HepG2 (cell line): ENCODE data around the gene CCDC136. TPM values are rescaled to one million over a fixed set of nuclear protein-coding genes. Genes with fewer than 3 reads are reported as not detected.

ENCODE experiments used
- CREM ChIP-seq, 2 experiments: sonication (generic) in 1 of 2; formaldehyde crosslinking in 1 of 2; IDR thresholded peaks; 2 replicates each; pipeline versions ENCODE4 v1.4.0 to v1.6.1; 2016 to 2020; ENCODE audit warnings: antibody characterized with exemption in 1 of 2, mild to moderate bottlenecking in 1 of 2, missing genetic modification reagents in 1 of 2
- IRF2 ChIP-seq: IDR thresholded peaks from 2 replicates; pipeline ENCODE4 v1.6.1; 2018; ENCODE audit warnings: missing genetic modification reagents, missing compliant biosample characterization
- JUND ChIP-seq: sonication (generic); formaldehyde crosslinking; IDR thresholded peaks from 2 replicates; pipeline ENCODE4 v1.8.0; 2022; ENCODE audit warnings: mild to moderate bottlenecking, missing genetic modification reagents
- NAIF1 ChIP-seq: sonication (generic); formaldehyde crosslinking; IDR thresholded peaks from 2 replicates; pipeline ENCODE4 v1.5.0; 2020; ENCODE audit warnings: mild to moderate bottlenecking, missing genetic modification reagents, borderline replicate concordance
- REXO4 ChIP-seq: sonication (generic); formaldehyde crosslinking; IDR thresholded peaks from 2 replicates; pipeline ENCODE4 v1.8.0; 2022; ENCODE audit warnings: missing genetic modification reagents, mild to moderate bottlenecking, borderline replicate concordance
- SMARCE1 ChIP-seq: fragments of 450-650 bp; IDR thresholded peaks from 2 replicates; pipeline ENCODE4 v1.6.1; 2017; ENCODE audit warnings: borderline replicate concordance
- TMF1 ChIP-seq: sonication (generic); formaldehyde crosslinking; IDR thresholded peaks from 2 replicates; pipeline ENCODE4 v1.8.1; 2022; ENCODE audit warnings: low read depth, missing genetic modification reagents
- ZFP37 ChIP-seq: sonication (generic); formaldehyde crosslinking; IDR thresholded peaks from 2 replicates; pipeline ENCODE4 v1.4.0; 2020; ENCODE audit warnings: missing genetic modification reagents, borderline replicate concordance
- ZNF329 ChIP-seq: sonication (generic); formaldehyde crosslinking; IDR thresholded peaks from 2 replicates; pipeline ENCODE4 v1.9.0; 2021; ENCODE audit warnings: low read depth, mild to moderate bottlenecking, missing genetic modification reagents
- ZNF33B ChIP-seq: sonication (generic); formaldehyde crosslinking; IDR thresholded peaks from 2 replicates; pipeline ENCODE4 v1.5.1; 2020; ENCODE audit warnings: mild to moderate bottlenecking, missing genetic modification reagents
- ZNF563 ChIP-seq: sonication (generic); formaldehyde crosslinking; IDR thresholded peaks from 2 replicates; pipeline ENCODE4 v1.8.0; 2022; ENCODE audit warnings: mild to moderate bottlenecking, moderate library complexity, missing genetic modification reagents
- ZNF775 ChIP-seq: sonication (generic); formaldehyde crosslinking; IDR thresholded peaks from 2 replicates; pipeline ENCODE4 v1.4.0; 2020; ENCODE audit warnings: missing genetic modification reagents, mild to moderate bottlenecking, moderate library complexity, borderline replicate concordance
- ZNF780A ChIP-seq: sonication (generic); formaldehyde crosslinking; IDR thresholded peaks from 2 replicates; pipeline ENCODE4 v1.8.0; 2022; ENCODE audit warnings: mild to moderate bottlenecking, missing genetic modification reagents, moderate library complexity
- polyA plus RNA-seq, 8 experiments: library from polyadenylated mRNA; depleted of rRNA in 3 of 8; stranded (reverse) in 7 of 8; unstranded in 1 of 8; fragments of >200 nt; fragmentation: Illumina TruSeq in 4 of 8; extraction: Trizol in 4 of 8; gene quantifications; 2 replicates each; pipeline versions ENCODE4 v1.2.1 to v1.2.3, GENCODE V29; 2011 to 2016; ENCODE audit warnings: low read depth in 4 of 8, missing spikeins in 1 of 8, mixed read lengths in 1 of 8; ENCODE audit not compliant: insufficient read depth in 1 of 8
- total RNA-seq, 5 experiments: library from RNA; depleted of rRNA; stranded (reverse); fragments of >200 nt; fragmentation: Illumina TruSeq; extraction: Trizol; gene quantifications; 2 replicates each; pipeline ENCODE4 v1.2.3, GENCODE V29; 2016; ENCODE audit warnings: low read depth in 1 of 5
- TF ChIP-seq, protein P1 (sequence below): sonication (generic); formaldehyde crosslinking; IDR thresholded peaks from 2 replicates; pipeline ENCODE4 v1.4.0; 2020; ENCODE audit warnings: missing genetic modification reagents, borderline replicate concordance
- TF ChIP-seq, protein P2 (sequence below): sonication (generic); formaldehyde crosslinking; IDR thresholded peaks from 2 replicates; pipeline ENCODE4 v1.5.1; 2020; ENCODE audit warnings: mild to moderate bottlenecking, missing genetic modification reagents, moderate library complexity
- TF ChIP-seq, protein P3 (sequence below): sonication (generic); formaldehyde crosslinking; IDR thresholded peaks from 2 replicates; pipeline ENCODE4 v1.4.0; 2020; ENCODE audit warnings: missing genetic modification reagents
- TF ChIP-seq, protein P4 (sequence below): sonication (generic); formaldehyde crosslinking; IDR thresholded peaks from 2 replicates; pipeline ENCODE4 v1.5.0; 2020; ENCODE audit warnings: missing genetic modification reagents

The CCDC136 gene
- total and polyA plus RNA-seq, 2 of the 13 experiments (the other 11 are each of a cell fraction or from before 2014, with no cell fraction given) = 0.04 to 0.38 TPM

DNA sequence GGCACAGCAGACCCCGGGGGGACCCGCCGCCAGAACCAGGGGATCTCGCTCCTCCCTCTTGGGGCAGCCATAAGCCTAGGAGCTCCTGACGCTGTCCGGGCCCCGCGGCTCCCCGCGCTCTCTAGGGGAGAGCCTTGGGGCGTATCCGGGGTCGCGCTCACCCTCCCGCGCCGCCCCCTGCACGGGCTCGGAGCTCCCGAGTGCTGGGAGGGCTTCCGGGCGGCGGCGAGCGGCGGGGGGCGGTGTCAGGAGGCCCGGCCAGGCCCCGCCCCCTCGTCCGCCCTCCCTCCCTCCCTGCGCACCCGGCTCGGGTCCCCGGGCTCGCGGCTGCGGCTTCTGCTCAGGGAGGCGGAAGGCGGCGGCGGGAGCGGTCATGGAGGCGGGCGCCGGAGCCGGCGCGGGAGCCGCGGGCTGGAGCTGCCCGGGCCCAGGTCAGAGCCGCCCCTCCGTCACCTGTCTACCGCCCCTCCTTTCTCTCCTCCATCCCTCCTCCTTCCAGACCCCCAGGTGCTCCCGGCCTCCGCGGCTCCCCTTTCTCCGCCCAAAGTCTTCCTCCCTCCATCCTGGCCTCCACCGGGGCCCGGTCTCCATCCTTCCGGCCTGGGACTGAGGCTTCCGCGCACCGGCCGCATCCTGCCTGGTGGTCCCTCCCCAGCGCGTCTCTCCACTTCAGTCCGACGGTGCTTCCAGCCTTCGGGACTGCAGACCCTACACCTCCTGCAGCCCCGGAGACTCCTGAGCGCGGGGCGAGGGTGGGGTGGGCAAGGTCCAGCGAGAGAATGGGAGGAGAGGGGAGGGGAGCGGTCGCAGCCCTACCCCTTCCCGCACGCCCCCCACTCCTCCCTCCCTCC, at the start of gene CCDC136 (continued):
- TF ChIP-seq, protein P1, sequence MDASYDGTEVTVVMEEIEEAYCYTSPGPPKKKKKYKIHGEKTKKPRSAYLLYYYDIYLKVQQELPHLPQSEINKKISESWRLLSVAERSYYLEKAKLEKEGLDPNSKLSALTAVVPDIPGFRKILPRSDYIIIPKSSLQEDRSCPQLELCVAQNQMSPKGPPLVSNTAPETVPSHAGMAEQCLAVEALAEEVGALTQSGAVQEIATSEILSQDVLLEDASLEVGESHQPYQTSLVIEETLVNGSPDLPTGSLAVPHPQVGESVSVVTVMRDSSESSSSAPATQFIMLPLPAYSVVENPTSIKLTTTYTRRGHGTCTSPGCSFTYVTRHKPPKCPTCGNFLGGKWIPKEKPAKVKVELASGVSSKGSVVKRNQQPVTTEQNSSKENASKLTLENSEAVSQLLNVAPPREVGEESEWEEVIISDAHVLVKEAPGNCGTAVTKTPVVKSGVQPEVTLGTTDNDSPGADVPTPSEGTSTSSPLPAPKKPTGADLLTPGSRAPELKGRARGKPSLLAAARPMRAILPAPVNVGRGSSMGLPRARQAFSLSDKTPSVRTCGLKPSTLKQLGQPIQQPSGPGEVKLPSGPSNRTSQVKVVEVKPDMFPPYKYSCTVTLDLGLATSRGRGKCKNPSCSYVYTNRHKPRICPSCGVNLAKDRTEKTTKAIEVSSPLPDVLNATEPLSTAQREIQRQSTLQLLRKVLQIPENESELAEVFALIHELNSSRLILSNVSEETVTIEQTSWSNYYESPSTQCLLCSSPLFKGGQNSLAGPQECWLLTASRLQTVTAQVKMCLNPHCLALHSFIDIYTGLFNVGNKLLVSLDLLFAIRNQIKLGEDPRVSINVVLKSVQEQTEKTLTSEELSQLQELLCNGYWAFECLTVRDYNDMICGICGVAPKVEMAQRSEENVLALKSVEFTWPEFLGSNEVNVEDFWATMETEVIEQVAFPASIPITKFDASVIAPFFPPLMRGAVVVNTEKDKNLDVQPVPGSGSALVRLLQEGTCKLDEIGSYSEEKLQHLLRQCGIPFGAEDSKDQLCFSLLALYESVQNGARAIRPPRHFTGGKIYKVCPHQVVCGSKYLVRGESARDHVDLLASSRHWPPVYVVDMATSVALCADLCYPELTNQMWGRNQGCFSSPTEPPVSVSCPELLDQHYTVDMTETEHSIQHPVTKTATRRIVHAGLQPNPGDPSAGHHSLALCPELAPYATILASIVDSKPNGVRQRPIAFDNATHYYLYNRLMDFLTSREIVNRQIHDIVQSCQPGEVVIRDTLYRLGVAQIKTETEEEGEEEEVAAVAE (CRISPR knock-in tag) = no peak
- TF ChIP-seq ZNF33B (no peak), ZNF775 (CRISPR knock-in tag) (no peak), REXO4 (no peak), ZNF780A (no peak), CREM (IDR thresholded peaks at IDR 0.05) (no peak), CREM (CRISPR knock-in tag; IDR thresholded peaks at IDR 0.05) (no peak), ZNF563 (no peak), ZFP37 (CRISPR knock-in tag) (no peak), JUND (CRISPR knock-in tag) (no peak), TMF1 (CRISPR knock-in tag) (no peak), SMARCE1 (no peak), IRF2 (CRISPR knock-in tag) (no peak), ZNF329 (no peak), NAIF1 (CRISPR knock-in tag) (no peak)
- TF ChIP-seq, protein P2, sequence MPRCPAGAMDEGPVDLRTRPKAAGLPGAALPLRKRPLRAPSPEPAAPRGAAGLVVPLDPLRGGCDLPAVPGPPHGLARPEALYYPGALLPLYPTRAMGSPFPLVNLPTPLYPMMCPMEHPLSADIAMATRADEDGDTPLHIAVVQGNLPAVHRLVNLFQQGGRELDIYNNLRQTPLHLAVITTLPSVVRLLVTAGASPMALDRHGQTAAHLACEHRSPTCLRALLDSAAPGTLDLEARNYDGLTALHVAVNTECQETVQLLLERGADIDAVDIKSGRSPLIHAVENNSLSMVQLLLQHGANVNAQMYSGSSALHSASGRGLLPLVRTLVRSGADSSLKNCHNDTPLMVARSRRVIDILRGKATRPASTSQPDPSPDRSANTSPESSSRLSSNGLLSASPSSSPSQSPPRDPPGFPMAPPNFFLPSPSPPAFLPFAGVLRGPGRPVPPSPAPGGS = no peak
- TF ChIP-seq, protein P3, sequence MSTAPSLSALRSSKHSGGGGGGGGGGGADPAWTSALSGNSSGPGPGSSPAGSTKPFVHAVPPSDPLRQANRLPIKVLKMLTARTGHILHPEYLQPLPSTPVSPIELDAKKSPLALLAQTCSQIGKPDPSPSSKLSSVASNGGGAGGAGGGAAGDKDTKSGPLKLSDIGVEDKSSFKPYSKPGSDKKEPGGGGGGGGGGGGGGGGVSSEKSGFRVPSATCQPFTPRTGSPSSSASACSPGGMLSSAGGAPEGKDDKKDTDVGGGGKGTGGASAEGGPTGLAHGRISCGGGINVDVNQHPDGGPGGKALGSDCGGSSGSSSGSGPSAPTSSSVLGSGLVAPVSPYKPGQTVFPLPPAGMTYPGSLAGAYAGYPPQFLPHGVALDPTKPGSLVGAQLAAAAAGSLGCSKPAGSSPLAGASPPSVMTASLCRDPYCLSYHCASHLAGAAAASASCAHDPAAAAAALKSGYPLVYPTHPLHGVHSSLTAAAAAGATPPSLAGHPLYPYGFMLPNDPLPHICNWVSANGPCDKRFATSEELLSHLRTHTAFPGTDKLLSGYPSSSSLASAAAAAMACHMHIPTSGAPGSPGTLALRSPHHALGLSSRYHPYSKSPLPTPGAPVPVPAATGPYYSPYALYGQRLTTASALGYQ (CRISPR knock-in tag) = no peak
- TF ChIP-seq, protein P4, sequence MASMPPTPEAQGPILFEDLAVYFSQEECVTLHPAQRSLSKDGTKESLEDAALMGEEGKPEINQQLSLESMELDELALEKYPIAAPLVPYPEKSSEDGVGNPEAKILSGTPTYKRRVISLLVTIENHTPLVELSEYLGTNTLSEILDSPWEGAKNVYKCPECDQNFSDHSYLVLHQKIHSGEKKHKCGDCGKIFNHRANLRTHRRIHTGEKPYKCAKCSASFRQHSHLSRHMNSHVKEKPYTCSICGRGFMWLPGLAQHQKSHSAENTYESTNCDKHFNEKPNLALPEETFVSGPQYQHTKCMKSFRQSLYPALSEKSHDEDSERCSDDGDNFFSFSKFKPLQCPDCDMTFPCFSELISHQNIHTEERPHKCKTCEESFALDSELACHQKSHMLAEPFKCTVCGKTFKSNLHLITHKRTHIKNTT = no peak
